Measurements from ENCODE around the gene PTPRC. TPM values are rescaled to one million over a fixed set of nuclear protein-coding genes. Genes with fewer than 3 reads are reported as not detected.

PTPRC gene
- total and polyA plus RNA-seq, 2 donors (not counting 3 experiments of a cell fraction or from before 2014, with no cell fraction given), result not detected

DNA sequence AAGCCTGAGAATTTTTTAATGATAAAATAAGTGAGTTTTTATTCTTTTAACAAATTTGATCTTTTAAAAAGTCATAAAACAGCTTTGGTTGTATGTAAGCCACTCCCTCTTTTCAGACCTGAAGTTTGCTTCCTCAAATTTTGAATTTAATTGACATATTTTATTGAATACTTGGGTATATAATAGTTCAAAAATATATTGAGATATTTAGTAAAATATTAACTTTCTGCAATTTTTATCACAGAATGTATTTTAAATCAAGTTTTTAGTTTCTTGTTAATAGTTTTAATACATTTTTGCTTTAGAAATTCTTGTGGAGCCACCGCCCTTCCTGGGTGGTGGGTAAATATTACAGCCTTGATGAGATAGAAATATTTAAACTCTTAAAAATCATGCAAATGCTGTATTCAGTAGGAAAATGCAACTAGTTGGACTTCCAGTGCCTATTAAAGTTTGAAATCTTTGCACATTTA is 867 bp downstream of the PTPRC start:
- no TSS peak for BruUV-seq (replicated peaks)
- H2AFZ ChIP-seq (ENCODE audit: low read depth, low read length), result no peak overlapping the region
- dilution Hi-C loops (cut with MboI; ENCODE audit: extremely low pct_ligation_motif_present, low sequenced_read_pairs), result no loop called here

More for the DNA sequence above, 867 bp downstream of the PTPRC start:
- Histone ChIP-seq H3K27ac (ENCODE audit: insufficient read depth, low read depth, low read length) (no peak overlapping the region), H3K79me2 (ENCODE audit: control insufficient read depth, insufficient read depth, low read length) (no peaks in the 10 kb centered on the region), H3K36me3 (ENCODE audit: control insufficient read depth in 2 of 2, extremely low read depth in 1 of 2, insufficient read depth in 2 of 2, low read length in 2 of 2) (no peaks in the 10 kb centered on the region), H3K9me1 (replicated peaks; ENCODE audit: control insufficient read depth, extremely low read depth, insufficient read depth, low read length) (no peaks in the 10 kb centered on the region), H3K4me2 (ENCODE audit: insufficient read depth, low read length) (no peak overlapping the region), H3K27me3 (ENCODE audit: control insufficient read depth in 2 of 2, insufficient read depth in 2 of 2, low read length in 2 of 2) (no peaks in the 10 kb centered on the region), H4K20me1 (replicated peaks; ENCODE audit: control insufficient read depth, extremely low read depth, insufficient read depth, low read length) (no peaks in the 10 kb centered on the region), H3K9ac (replicated peaks; ENCODE audit: extremely low read depth, insufficient read depth, low read length) (no peak overlapping the region), H3K9me3 (replicated peaks; ENCODE audit: control insufficient read depth, insufficient read depth, low read length) (no peaks in the 10 kb centered on the region), H3K4me3 (replicated peaks in 1 of 3; ENCODE audit: insufficient read depth in 1 of 3, low read depth in 1 of 3, low read length in 3 of 3) (no peak overlapping the region), H3K4me1 (ENCODE audit: control insufficient read depth, extremely low read depth, insufficient read depth, low read length) (peaks cover 8% of the 10 kb centered on the region)
- DNase-seq (ENCODE audit: low read depth, low spot score), result no peak
- TF ChIP-seq, protein P1, sequence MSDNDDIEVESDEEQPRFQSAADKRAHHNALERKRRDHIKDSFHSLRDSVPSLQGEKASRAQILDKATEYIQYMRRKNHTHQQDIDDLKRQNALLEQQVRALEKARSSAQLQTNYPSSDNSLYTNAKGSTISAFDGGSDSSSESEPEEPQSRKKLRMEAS (IDR thresholded peaks at IDR 0.05; ENCODE audit: insufficient read depth, insufficient read length), result no peak
- TF ChIP-seq, protein P2, sequence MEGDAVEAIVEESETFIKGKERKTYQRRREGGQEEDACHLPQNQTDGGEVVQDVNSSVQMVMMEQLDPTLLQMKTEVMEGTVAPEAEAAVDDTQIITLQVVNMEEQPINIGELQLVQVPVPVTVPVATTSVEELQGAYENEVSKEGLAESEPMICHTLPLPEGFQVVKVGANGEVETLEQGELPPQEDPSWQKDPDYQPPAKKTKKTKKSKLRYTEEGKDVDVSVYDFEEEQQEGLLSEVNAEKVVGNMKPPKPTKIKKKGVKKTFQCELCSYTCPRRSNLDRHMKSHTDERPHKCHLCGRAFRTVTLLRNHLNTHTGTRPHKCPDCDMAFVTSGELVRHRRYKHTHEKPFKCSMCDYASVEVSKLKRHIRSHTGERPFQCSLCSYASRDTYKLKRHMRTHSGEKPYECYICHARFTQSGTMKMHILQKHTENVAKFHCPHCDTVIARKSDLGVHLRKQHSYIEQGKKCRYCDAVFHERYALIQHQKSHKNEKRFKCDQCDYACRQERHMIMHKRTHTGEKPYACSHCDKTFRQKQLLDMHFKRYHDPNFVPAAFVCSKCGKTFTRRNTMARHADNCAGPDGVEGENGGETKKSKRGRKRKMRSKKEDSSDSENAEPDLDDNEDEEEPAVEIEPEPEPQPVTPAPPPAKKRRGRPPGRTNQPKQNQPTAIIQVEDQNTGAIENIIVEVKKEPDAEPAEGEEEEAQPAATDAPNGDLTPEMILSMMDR (IDR thresholded peaks at IDR 0.05; ENCODE audit: extremely low read depth in 1 of 2, insufficient read depth in 1 of 2, low read depth in 1 of 2, low read length in 2 of 2), result no peak
- no peak for TF ChIP-seq JUN (IDR thresholded peaks at IDR 0.05; ENCODE audit: borderline replicate concordance, insufficient read depth, insufficient read length, low read depth)
- no peak for TF ChIP-seq MYC (IDR thresholded peaks at IDR 0.05; ENCODE audit: low read depth, low read length)
- TF ChIP-seq FOS (IDR thresholded peaks at IDR 0.05; ENCODE audit: borderline replicate concordance, insufficient read depth, low read length), result no peak
- no peak for TF ChIP-seq POLR2AphosphoS5 (IDR thresholded peaks at IDR 0.05; ENCODE audit: insufficient read depth, low read depth, low read length)
- TF ChIP-seq POLR2A (IDR thresholded peaks at IDR 0.05; ENCODE audit: low read depth, low read length), result no peak
- TF ChIP-seq EZH2 (IDR thresholded peaks at IDR 0.05; ENCODE audit: borderline replicate concordance, low read depth, low read length, severe bottlenecking), result no peak
- TF ChIP-seq GATA2 (IDR thresholded peaks at IDR 0.05; ENCODE audit: insufficient read depth, insufficient read length, low read depth, low read length), result no peak
- CTCF ChIA-PET, result interaction anchor here (1.6 kb wide), 1 partner anchor 47 kb away, joined by 3 read pairs; no protein-coding TSS in a partner anchor
- POLR2A ChIA-PET, result no interaction called here
- no peak for FAIRE-seq
- intact Hi-C loops (cut with micrococcal nuclease), result no loop called here
